HG03521 (cell line): ENCODE measurements around the gene ENPP3.
"Not testable (repeated sequence)": the region's sequence is repeated elsewhere in the genome, so short reads cannot be mapped to it uniquely, and the experiment has no call there.

Experiments
- ATAC-seq: cut with Tn5 transposase; IDR thresholded peaks from one replicate; pipeline ENCODE4 v1.9.1; 2021; ENCODE audit warnings: mild to moderate bottlenecking, moderate library complexity; ENCODE audit not compliant: unreplicated experiment

The ENPP3 gene

GRCh38 chr6:131733376-131734016, 96.4 kb downstream of the ENPP3 start:
- no peak for ATAC-seq

- no peak for ATAC-seq
Observed at GRCh38 chr6:131736003-131736596, 99.0 kb downstream of the ENPP3 start.

GRCh38 chr6:131736811-131737210, 99.7 kb downstream of the ENPP3 start:
- ATAC-seq = no peak

GRCh38 chr6:131739136-131739535, 102.0 kb downstream of the ENPP3 start:
- no peak for ATAC-seq

GRCh38 chr6:131740161-131740560, 103.1 kb downstream of the ENPP3 start:
- ATAC-seq = no peak

GRCh38 chr6:131741688-131742393, 104.7 kb downstream of the ENPP3 start:
- ATAC-seq = no peak

GRCh38 chr6:131744432-131745287, 107.6 kb downstream of the ENPP3 start:
- no peak for ATAC-seq

GRCh38 chr6:131745476-131745875, 108.4 kb downstream of the ENPP3 start:
- no peak for ATAC-seq

GRCh38 chr6:131747821-131748353, 110.8 kb downstream of the ENPP3 start:
- ATAC-seq = no peak

GRCh38 chr6:131749023-131749422, 111.9 kb downstream of the ENPP3 start:
- ATAC-seq = no peak

GRCh38 chr6:131751012-131751715, 114.1 kb downstream of the ENPP3 start:
- ATAC-seq = not testable (repeated sequence)

GRCh38 chr6:131754088-131754487, 117.0 kb downstream of the ENPP3 start:
- ATAC-seq = no peak

GRCh38 chr6:131754715-131755567, 117.8 kb downstream of the ENPP3 start:
- no peak for ATAC-seq

GRCh38 chr6:131755597-131755996, 118.5 kb downstream of the ENPP3 start:
- ATAC-seq = no peak

GRCh38 chr6:131756039-131756438, 118.9 kb downstream of the ENPP3 start:
- no peak for ATAC-seq

GRCh38 chr6:131758920-131759319, 121.8 kb downstream of the ENPP3 start:
- ATAC-seq = no peak

GRCh38 chr6:131761060-131761761, 124.1 kb downstream of the ENPP3 start:
- ATAC-seq = no peak

GRCh38 chr6:131761762-131762067, 124.6 kb downstream of the ENPP3 start:
- no peak for ATAC-seq

GRCh38 chr6:131762984-131763383, 125.9 kb downstream of the ENPP3 start:
- ATAC-seq = no peak
